ENCODE results near the gene PANX1. TPM values are rescaled to one million over a fixed set of nuclear protein-coding genes. Genes with fewer than 3 reads are reported as not detected.
A peak's percentile ranks its signal among the peaks of the same experiment; 100 is the strongest.
"Not testable (repeated sequence)": the region's sequence is repeated elsewhere in the genome, so short reads cannot be mapped to it uniquely, and the experiment has no call there.

PANX1 gene
- 10 to 100 TPM; 19.1 to 35.6 (median 29.5) TPM for polyA plus RNA-seq (ENCODE audit: insufficient read depth in 1 of 5, insufficient read length in 5 of 5, low replicate concordance in 1 of 5)
- long read RNA-seq, donor 1, transcript PANX1-201 (5 exons, 2,769 nt): major isoform, 11 of 11 reads
- long read RNA-seq, donor 1, partial matches to known transcripts: 0 of 11 reads
- long read RNA-seq, donor 1, other reads (novel, unspliced or antisense): 0 of 11 reads
- long read RNA-seq, donor 2, transcript PANX1-201 (5 exons, 2,769 nt): major isoform, 5 of 5 reads
- long read RNA-seq, donor 2, partial matches to known transcripts: 0 of 5 reads
- long read RNA-seq, donor 2, other reads (novel, unspliced or antisense): 0 of 5 reads
- long read RNA-seq, donor 3, partial matches to known transcripts: 0 of 4 reads
- long read RNA-seq, donor 3, other reads (novel, unspliced or antisense): 0 of 4 reads
- long read RNA-seq, donor 4, partial matches to known transcripts: 0 of 3 reads
- long read RNA-seq, donor 4, other reads (novel, unspliced or antisense): 0 of 3 reads
- long read RNA-seq, donor 5, transcript PANX1-201 (5 exons, 2,769 nt): major isoform, 8 of 8 reads
- long read RNA-seq, donor 5, partial matches to known transcripts: 0 of 8 reads
- long read RNA-seq, donor 5, other reads (novel, unspliced or antisense): 0 of 8 reads
- long read RNA-seq, donor 6, partial matches to known transcripts: 0 of 4 reads
- long read RNA-seq, donor 6, other reads (novel, unspliced or antisense): 0 of 4 reads
- long read RNA-seq, donor 7, partial matches to known transcripts: 0 of 4 reads
- long read RNA-seq, donor 7, other reads (novel, unspliced or antisense): 0 of 4 reads
- long read RNA-seq, donor 8, transcript PANX1-201 (5 exons, 2,769 nt): major isoform, 5 of 5 reads
- long read RNA-seq, donor 8, partial matches to known transcripts: 0 of 5 reads
- long read RNA-seq, donor 8, other reads (novel, unspliced or antisense): 0 of 5 reads

GRCh38 chr11:94128746-94129511, at the start of gene PANX1:
PANX1 (plus strand) TSS chr11:94128841; CDS start chr11:94129313, 472 bp downstream.
- peak; percentile 86 to 89 for DNase-seq

GRCh38 chr11:94084164-94084563, 44.5 kb upstream of the PANX1 start:
- no peak for DNase-seq

GRCh38 chr11:94088906-94089305, 39.7 kb upstream of the PANX1 start:
- DNase-seq: no peak

GRCh38 chr11:94089341-94089740, 39.3 kb upstream of the PANX1 start:
- DNase-seq: no peak

GRCh38 chr11:94090401-94090800, 38.2 kb upstream of the PANX1 start:
- DNase-seq: no peak

GRCh38 chr11:94091091-94091490, 37.5 kb upstream of the PANX1 start:
- DNase-seq: no peak

- no peak for DNase-seq
These were observed 28.4 kb upstream of the PANX1 start for GRCh38 chr11:94100253-94100652.

- no peak for DNase-seq
These were observed 25.2 kb upstream of the PANX1 start for GRCh38 chr11:94103471-94103870.

GRCh38 chr11:94104734-94105133, 23.9 kb upstream of the PANX1 start:
- DNase-seq: no peak

GRCh38 chr11:94106716-94107115, 21.9 kb upstream of the PANX1 start:
- DNase-seq: no peak

- DNase-seq: no peak
These were observed 21.3 kb upstream of the PANX1 start for GRCh38 chr11:94107363-94107762.

- no peak for DNase-seq
These were observed 17.4 kb upstream of the PANX1 start for GRCh38 chr11:94111241-94111640.

- no peak for DNase-seq
These were observed 17.0 kb upstream of the PANX1 start for GRCh38 chr11:94111660-94112059.

GRCh38 chr11:94112206-94112953, 16.3 kb upstream of the PANX1 start:
- no peak for DNase-seq

- DNase-seq: no peak
These were observed 11.5 kb upstream of the PANX1 start for GRCh38 chr11:94117197-94117574.

GRCh38 chr11:94117871-94118270, 10.8 kb upstream of the PANX1 start:
- DNase-seq: no peak

- not testable (repeated sequence) for DNase-seq
These were observed 9.0 kb upstream of the PANX1 start for GRCh38 chr11:94119676-94120075.

- DNase-seq: not testable (repeated sequence)
These were observed 8.1 kb upstream of the PANX1 start for GRCh38 chr11:94120516-94120915.

GRCh38 chr11:94120946-94121345, 7.7 kb upstream of the PANX1 start:
- no peak for DNase-seq

- peak in 1 of 2 donors; percentile 32 for DNase-seq
These were observed 3.1 kb upstream of the PANX1 start for GRCh38 chr11:94125407-94126115.

Measured in right lung (tissue), 10 donors.